ENCODE data around the gene IL1R2. TPM values are rescaled to one million over a fixed set of nuclear protein-coding genes. Genes with fewer than 3 reads are reported as not detected.
A peak's percentile ranks its signal among the peaks of the same experiment; 100 is the strongest.

IL1R2 gene
- total and polyA plus RNA-seq, 9 of the 15 experiments (the other 6 are each of a cell fraction or from before 2014, with no cell fraction given) = 0.13 TPM; not detected in 8

GRCh38 chr2:102065675-102066252 lies 74.0 kb downstream of the IL1R2 start (continued):
- TF ChIP-seq PKNOX1 (IDR thresholded peaks at IDR 0.05) (no peak), RFX7 (CRISPR knock-in tag; IDR thresholded peaks at IDR 0.05) (no peak), RFX1 (IDR thresholded peaks at IDR 0.05) (no peak), ZNF133 (CRISPR knock-in tag; IDR thresholded peaks at IDR 0.05) (no peak), SRSF1 (IDR thresholded peaks at IDR 0.05; ENCODE audit: low read depth, low read length) (no peak), TBP (optimal IDR thresholded peaks at IDR 0.05; ENCODE audit: low read depth, low read length) (no peak), ARID1B (IDR thresholded peaks at IDR 0.05) (peak; percentile 69), STAT6 (CRISPR knock-in tag; IDR thresholded peaks at IDR 0.05) (no peak), JUN (IDR thresholded peaks at IDR 0.05; ENCODE audit: borderline replicate concordance, low read depth, low read length) (peak; percentile 79; the same call in 1 of the 2 replicates), JUN (CRISPR knock-in tag; IDR thresholded peaks at IDR 0.05; ENCODE audit: borderline replicate concordance) (no peak), TFE3 (CRISPR knock-in tag; IDR thresholded peaks at IDR 0.05) (no peak), ZNF592 (IDR thresholded peaks at IDR 0.05) (peak; percentile 72), ZNF12 (CRISPR knock-in tag; IDR thresholded peaks at IDR 0.05) (0 out of 2 replicates have a peak, but pooled peaks have one; percentile 21), ZNF583 (CRISPR knock-in tag; IDR thresholded peaks at IDR 0.05) (0 out of 2 replicates have a peak, but pooled peaks have one; percentile 41), IRF1 (CRISPR knock-in tag; IDR thresholded peaks at IDR 0.05; ENCODE audit: borderline replicate concordance) (no peak), DEAF1 (CRISPR knock-in tag; IDR thresholded peaks at IDR 0.05) (no peak)

All from K562 (cell line).